Activated CD4-positive, alpha-beta T cell treated with anti-CD3 and anti-CD28 coated beads for 1 hour (primary cell): ENCODE measurements around the gene SLA2.
A peak's percentile ranks its signal among the peaks of the same experiment; 100 is the strongest.
"Not testable (repeated sequence)": the region's sequence is repeated elsewhere in the genome, so short reads cannot be mapped to it uniquely, and the experiment has no call there.

ENCODE experiments used
- DNase-seq: peaks from one replicate; pipeline ENCODE4 v3.0.0-alpha.2; 2020

Gene SLA2

GRCh38 chr20:36573798-36574365, 72.1 kb downstream of the SLA2 start:
- no peak for DNase-seq

GRCh38 chr20:36573103-36573797, 72.7 kb downstream of the SLA2 start, which contains the start of gene TGIF2:
Gene TGIF2, plus strand, starts transcription at chr20:36573597. Its CDS starts 5,178 bp downstream, at chr20:36578775.
- DNase-seq: peak; percentile 84

- peak; percentile 62 for DNase-seq
These were observed 73.3 kb downstream of the SLA2 start for GRCh38 chr20:36572701-36573102.

GRCh38 chr20:36571564-36572504, 74.2 kb downstream of the SLA2 start:
- DNase-seq: no peak

- no peak for DNase-seq
These were observed 76.1 kb downstream of the SLA2 start for GRCh38 chr20:36569847-36570429.

- DNase-seq: no peak
These were observed 80.5 kb downstream of the SLA2 start for GRCh38 chr20:36565520-36565919.

GRCh38 chr20:36564726-36565121, 81.3 kb downstream of the SLA2 start:
- not testable (repeated sequence) for DNase-seq

- DNase-seq: not testable (repeated sequence)
These were observed 81.8 kb downstream of the SLA2 start for GRCh38 chr20:36564078-36564725.

- no peak for DNase-seq
These were observed 82.6 kb downstream of the SLA2 start for GRCh38 chr20:36563374-36563773.

GRCh38 chr20:36562724-36563123, 83.3 kb downstream of the SLA2 start:
- no peak for DNase-seq
